ENCODE measurements around the gene CARD10. TPM values are rescaled to one million over a fixed set of nuclear protein-coding genes. Genes with fewer than 3 reads are reported as not detected.
"Not testable (repeated sequence)": the region's sequence is repeated elsewhere in the genome, so short reads cannot be mapped to it uniquely, and the experiment has no call there.

The CARD10 gene
- total RNA-seq, 1 experiment from 2014 or later, result 30.9 TPM

GRCh38 chr22:37560608-37561211 is 41.5 kb upstream of the CARD10 start:
- H3K9me3 ChIP-seq (replicated peaks), result no peaks in the 10 kb centered on the region
- H3K27me3 ChIP-seq, result no peaks in the 10 kb centered on the region; the same call in 1 of the 2 replicates
- peaks cover 2% of the 10 kb centered on the region for H3K36me3 ChIP-seq
- H3K4me3 ChIP-seq, result peak overlapping the region; percentile 98
- H3K4me1 ChIP-seq, result peaks cover 18% of the 10 kb centered on the region
- peak; percentile 50 to 64 for DNase-seq
- peak overlapping the region; percentile 84 for H3K27ac ChIP-seq

GRCh38 chr22:37559901-37560607 is 40.8 kb upstream of the CARD10 start, which contains the start of gene CDC42EP1:
TSS of gene CDC42EP1 (plus strand) at chr22:37560480. CDS start at chr22:37566350, 5,870 bp downstream.
- Histone ChIP-seq H3K27ac (peak within 1 kb of the TSS; percentile 84), H3K27me3 (no peaks in the 10 kb centered on the region; the same call in 1 of the 2 replicates), H3K4me1 (peaks cover 18% of the 10 kb centered on the region), H3K36me3 (no peaks in the 10 kb centered on the region; the same call in 1 of the 2 replicates), H3K4me3 (peak within 1 kb of the TSS; percentile 98), H3K9me3 (replicated peaks) (no peaks in the 10 kb centered on the region)
- DNase-seq, result peak; percentile 61 to 62

- DNase-seq, result no peak
- H3K27me3 ChIP-seq, result no peaks in the 10 kb centered on the region; the same call in 1 of the 2 replicates
- no peaks in the 10 kb centered on the region for H3K9me3 ChIP-seq (replicated peaks)
- peak overlapping the region; percentile 75 for H3K27ac ChIP-seq
- H3K36me3 ChIP-seq, result no peaks in the 10 kb centered on the region; the same call in 1 of the 2 replicates
- H3K4me3 ChIP-seq, result peak overlapping the region; percentile 98
- peaks cover 18% of the 10 kb centered on the region for H3K4me1 ChIP-seq
Observed at GRCh38 chr22:37559521-37559900, 40.3 kb upstream of the CARD10 start.

- H3K27ac ChIP-seq, result no peak overlapping the region
- H3K36me3 ChIP-seq, result no peaks in the 10 kb centered on the region; the same call in 1 of the 2 replicates
- no peaks in the 10 kb centered on the region for H3K9me3 ChIP-seq (replicated peaks)
- H3K4me3 ChIP-seq, result no peak overlapping the region
- peaks cover 18% of the 10 kb centered on the region for H3K4me1 ChIP-seq
- no peaks in the 10 kb centered on the region; the same call in 1 of the 2 replicates for H3K27me3 ChIP-seq
- no peak for DNase-seq
Observed at GRCh38 chr22:37558815-37559214, 39.6 kb upstream of the CARD10 start.

GRCh38 chr22:37557321-37558001 is 38.2 kb upstream of the CARD10 start:
- Histone ChIP-seq H3K27ac (no peak overlapping the region), H3K36me3 (no peaks in the 10 kb centered on the region), H3K9me3 (replicated peaks) (no peaks in the 10 kb centered on the region), H3K4me3 (no peak overlapping the region), H3K4me1 (peaks cover 18% of the 10 kb centered on the region), H3K27me3 (no peaks in the 10 kb centered on the region; the same call in 1 of the 2 replicates)
- DNase-seq, result no peak

- H3K9me3 ChIP-seq (replicated peaks), result no peaks in the 10 kb centered on the region
- no peak for DNase-seq
- H3K27me3 ChIP-seq, result no peaks in the 10 kb centered on the region; the same call in 1 of the 2 replicates
- H3K36me3 ChIP-seq, result no peaks in the 10 kb centered on the region
- peaks cover 18% of the 10 kb centered on the region for H3K4me1 ChIP-seq
- no peak overlapping the region for H3K27ac ChIP-seq
- no peak overlapping the region for H3K4me3 ChIP-seq
Observed at GRCh38 chr22:37556710-37557109, 37.5 kb upstream of the CARD10 start.

- no peak for DNase-seq
- Histone ChIP-seq H3K9me3 (replicated peaks) (no peaks in the 10 kb centered on the region), H3K27me3 (no peaks in the 10 kb centered on the region; the same call in 1 of the 2 replicates), H3K27ac (no peak overlapping the region), H3K4me1 (peaks cover 28% of the 10 kb centered on the region), H3K36me3 (no peaks in the 10 kb centered on the region), H3K4me3 (no peak overlapping the region)
Observed at GRCh38 chr22:37555029-37555428, 35.8 kb upstream of the CARD10 start.

- H3K4me1 ChIP-seq, result peaks cover 34% of the 10 kb centered on the region
- no peak overlapping the region for H3K27ac ChIP-seq
- H3K4me3 ChIP-seq, result no peak overlapping the region
- no peak for DNase-seq
- H3K9me3 ChIP-seq (replicated peaks), result no peaks in the 10 kb centered on the region
- no peaks in the 10 kb centered on the region for H3K27me3 ChIP-seq
- no peaks in the 10 kb centered on the region for H3K36me3 ChIP-seq
Observed at GRCh38 chr22:37553725-37554124, 34.5 kb upstream of the CARD10 start.

- no peaks in the 10 kb centered on the region for H3K9me3 ChIP-seq (replicated peaks)
- no peaks in the 10 kb centered on the region for H3K27me3 ChIP-seq
- no peaks in the 10 kb centered on the region for H3K36me3 ChIP-seq
- DNase-seq, result peak; percentile 89 to 91
- H3K27ac ChIP-seq, result peak overlapping the region; percentile 78
- H3K4me3 ChIP-seq, result peak overlapping the region; percentile 33
- peaks cover 34% of the 10 kb centered on the region for H3K4me1 ChIP-seq
Observed at GRCh38 chr22:37552524-37553163, 33.4 kb upstream of the CARD10 start.

- no peaks in the 10 kb centered on the region for H3K36me3 ChIP-seq
- peaks cover 40% of the 10 kb centered on the region for H3K4me1 ChIP-seq
- peak overlapping the region; percentile 33 for H3K4me3 ChIP-seq
- no peaks in the 10 kb centered on the region for H3K27me3 ChIP-seq
- H3K27ac ChIP-seq, result peak overlapping the region; percentile 78
- H3K9me3 ChIP-seq (replicated peaks), result no peaks in the 10 kb centered on the region
- peak; percentile 30 to 48 for DNase-seq
Observed at GRCh38 chr22:37551981-37552380, 32.8 kb upstream of the CARD10 start.

- not testable (repeated sequence) for DNase-seq; H3K36me3 ChIP-seq; H3K27me3 ChIP-seq; H3K9me3 ChIP-seq (replicated peaks); H3K4me3 ChIP-seq
- Histone ChIP-seq H3K27ac (peak overlapping the region; percentile 78; the same call in 1 of the 2 replicates), H3K4me1 (peaks cover 42% of the 10 kb centered on the region)
Observed at GRCh38 chr22:37550921-37551320, 31.7 kb upstream of the CARD10 start.

GRCh38 chr22:37549704-37550059 is 30.5 kb upstream of the CARD10 start:
- no peaks in the 10 kb centered on the region for H3K27me3 ChIP-seq
- H3K9me3 ChIP-seq (replicated peaks), result no peaks in the 10 kb centered on the region
- H3K4me3 ChIP-seq, result no peak overlapping the region
- peak in 1 of 2 experiments; percentile 51 for DNase-seq
- no peak overlapping the region for H3K27ac ChIP-seq
- no peaks in the 10 kb centered on the region for H3K36me3 ChIP-seq
- H3K4me1 ChIP-seq, result peaks cover 50% of the 10 kb centered on the region

- DNase-seq, result peak in 1 of 2 experiments; percentile 57
- no peak overlapping the region for H3K4me3 ChIP-seq
Observed at GRCh38 chr22:37547251-37547741, 28.1 kb upstream of the CARD10 start.

GRCh38 chr22:37546437-37547250 is 27.4 kb upstream of the CARD10 start:
- Histone ChIP-seq H3K4me1 (peaks cover 46% of the 10 kb centered on the region), H3K27ac (peak overlapping the region; percentile 71), H3K27me3 (no peaks in the 10 kb centered on the region), H3K4me3 (peak overlapping the region; percentile 38), H3K36me3 (no peaks in the 10 kb centered on the region), H3K9me3 (replicated peaks) (no peaks in the 10 kb centered on the region)
- peak; percentile 71 to 78 for DNase-seq

More at GRCh38 chr22:37547251-37547741, 28.1 kb upstream of the CARD10 start:
- Histone ChIP-seq H3K27ac (peak overlapping the region; percentile 71), H3K36me3 (no peaks in the 10 kb centered on the region), H3K4me1 (peaks cover 46% of the 10 kb centered on the region), H3K27me3 (no peaks in the 10 kb centered on the region), H3K9me3 (replicated peaks) (no peaks in the 10 kb centered on the region)

All from SJCRH30 (cell line).